SKM-1 (cell line): ENCODE measurements around the gene C3orf80.
A peak's percentile ranks its signal among the peaks of the same experiment; 100 is the strongest.
"Not testable (repeated sequence)": the region's sequence is repeated elsewhere in the genome, so short reads cannot be mapped to it uniquely, and the experiment has no call there.

Experiments
- DNase-seq: peaks from one replicate; lab custom pipeline; 2025; ENCODE audit not compliant: unreplicated experiment; lab: John Stamatoyannopoulos, UW

C3orf80 gene

GRCh38 chr3:160210799-160211221, 14.4 kb upstream of the C3orf80 start:
- DNase-seq = peak; percentile 38

DNA sequence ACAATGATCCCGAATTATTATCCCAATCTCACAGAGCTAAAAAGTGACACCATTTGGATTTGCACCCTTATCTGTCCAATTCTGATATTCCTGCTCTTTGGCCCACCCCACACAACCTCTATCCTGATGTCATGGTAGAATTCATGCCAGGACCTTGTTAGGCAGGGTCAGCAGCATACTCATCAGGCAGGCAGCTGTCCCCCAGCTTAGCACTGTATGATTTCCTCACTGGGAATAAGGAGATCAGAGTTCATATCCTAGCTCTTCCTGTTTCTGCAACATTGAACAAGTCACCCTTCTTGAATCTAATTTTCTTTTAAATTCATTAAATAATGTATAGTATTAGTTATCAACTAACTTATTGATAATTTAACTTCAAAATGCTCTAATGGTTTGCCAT, 12.0 kb upstream of the C3orf80 start:
- DNase-seq = no peak

DNA sequence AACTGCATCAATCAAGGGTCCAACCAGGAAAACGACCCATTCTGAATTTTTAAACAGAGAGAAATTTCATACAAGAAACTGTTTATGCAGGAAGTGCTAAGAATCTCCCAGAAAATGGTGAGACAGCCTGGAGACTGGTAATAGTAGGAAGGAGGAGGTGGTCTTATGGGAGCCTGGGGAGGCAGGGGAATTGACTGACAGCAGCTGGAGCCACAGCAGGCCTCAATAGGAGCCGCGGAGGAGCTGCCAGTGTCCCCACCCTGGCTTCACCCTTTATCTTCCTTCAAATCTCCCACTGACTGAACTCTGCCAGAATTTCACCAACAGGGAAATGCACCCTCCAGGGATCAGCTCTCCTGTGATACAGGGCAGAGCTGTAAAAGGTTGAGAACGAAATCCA, 7.5 kb upstream of the C3orf80 start:
- DNase-seq = no peak

GRCh38 chr3:160218136-160218535, 7.1 kb upstream of the C3orf80 start:
- DNase-seq = no peak

DNA sequence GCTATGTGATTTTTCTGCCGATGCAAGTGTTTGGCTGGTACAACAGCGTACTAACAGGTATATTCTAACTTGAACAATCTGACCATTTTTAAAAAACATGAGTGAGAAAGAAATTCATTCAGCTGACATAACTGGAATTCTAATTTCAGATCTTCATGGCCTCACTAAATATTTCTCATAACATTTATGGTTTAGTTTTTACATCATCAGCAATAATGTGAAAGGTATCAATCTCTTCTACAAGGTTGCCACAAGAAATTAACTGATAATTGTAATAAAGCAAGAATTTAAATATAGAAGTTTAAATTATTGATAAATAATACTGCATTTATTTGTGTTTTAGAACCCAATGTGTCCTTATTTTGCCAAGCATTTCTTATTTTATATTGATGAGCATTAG, 5.2 kb upstream of the C3orf80 start:
- DNase-seq = no peak

DNA sequence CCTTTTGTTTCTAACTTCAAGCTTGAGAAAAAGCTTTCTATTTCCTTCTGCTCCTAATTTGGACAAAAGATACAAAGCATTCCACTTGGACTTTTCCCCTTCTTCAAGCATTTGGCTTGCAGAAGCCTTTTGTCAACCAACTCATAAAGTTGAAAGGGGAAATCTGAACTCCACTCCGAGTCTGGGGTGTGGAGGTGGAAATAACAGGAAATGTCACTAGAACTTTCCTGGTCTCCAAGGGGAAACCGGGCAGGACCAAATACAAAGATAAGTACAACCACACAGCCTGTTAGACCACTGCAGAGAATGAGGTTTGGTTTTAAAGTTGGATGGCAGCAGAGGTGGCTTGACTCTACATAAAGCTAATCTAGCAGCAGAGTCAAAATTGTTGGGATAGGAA, 4.2 kb upstream of the C3orf80 start:
- DNase-seq = no peak

- DNase-seq = no peak
Observed at GRCh38 chr3:160224256-160224655, 966 bp upstream of the C3orf80 start.

GRCh38 chr3:160224811-160225175, 429 bp upstream of the C3orf80 start:
- DNase-seq = no peak

DNA sequence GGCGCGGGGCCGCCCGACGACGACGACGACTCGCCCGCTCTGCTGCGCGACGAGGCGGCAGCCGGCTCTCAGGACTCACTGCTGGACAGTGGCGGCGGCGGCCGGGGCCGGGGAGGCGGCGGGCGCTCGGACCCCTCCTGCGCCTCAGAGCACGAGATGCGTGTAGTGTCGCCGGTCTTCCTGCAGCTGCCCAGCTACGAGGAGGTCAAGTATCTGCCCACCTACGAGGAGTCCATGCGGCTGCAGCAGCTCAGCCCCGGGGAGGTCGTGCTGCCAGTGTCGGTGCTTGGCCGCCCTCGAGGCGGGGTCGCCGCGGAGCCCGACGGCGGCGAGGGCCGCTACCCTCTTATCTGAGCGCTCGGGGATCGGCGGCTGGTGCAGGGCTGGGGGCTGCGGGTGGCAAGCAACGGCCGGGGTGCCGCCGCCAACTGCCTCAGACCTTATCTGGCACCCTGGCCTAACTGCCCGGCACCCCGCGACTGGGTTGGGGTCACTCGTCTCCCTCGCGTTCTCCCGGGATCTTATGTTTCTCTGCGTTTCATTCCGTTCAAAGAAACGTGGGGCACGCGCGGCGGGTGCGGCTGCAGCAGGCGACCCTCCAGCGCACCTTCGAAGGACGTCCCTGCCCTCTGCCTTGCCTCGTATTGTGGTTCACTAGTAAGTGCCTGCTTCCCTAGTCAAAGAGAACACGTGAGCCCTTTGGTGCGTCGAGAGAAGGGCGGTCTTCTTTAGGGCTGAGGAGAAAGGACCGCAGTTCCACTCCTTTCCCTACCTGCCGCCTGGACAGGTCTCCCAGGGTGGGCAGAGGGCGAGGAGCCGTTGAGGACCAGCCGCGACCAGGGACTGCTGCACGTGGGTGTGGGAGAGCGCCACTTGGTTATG, 1.0 kb downstream of the C3orf80 start:
- DNase-seq = no peak

DNA sequence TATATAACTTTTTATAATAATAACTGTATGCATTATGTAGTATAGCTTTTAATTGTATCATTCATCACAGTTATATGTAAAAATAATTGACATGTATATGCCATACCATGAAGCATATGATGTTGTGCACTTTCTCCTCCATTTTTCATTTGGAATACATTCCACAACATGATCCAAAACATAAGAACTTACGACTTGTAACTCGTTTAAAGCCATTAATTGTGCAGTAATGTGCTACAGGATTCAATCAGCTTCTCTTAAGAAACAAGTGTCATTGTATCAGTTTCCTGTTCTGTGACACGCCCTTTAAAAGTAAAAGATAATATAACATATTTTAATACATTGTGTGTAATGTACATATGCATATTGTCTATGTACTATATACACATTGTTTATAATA, 2.2 kb downstream of the C3orf80 start:
- no peak for DNase-seq

GRCh38 chr3:160232014-160232413, 6.8 kb downstream of the C3orf80 start:
- DNase-seq = no peak

- not testable (repeated sequence) for DNase-seq
Observed at GRCh38 chr3:160240719-160241118, 15.5 kb downstream of the C3orf80 start.

- no peak for DNase-seq
Observed at GRCh38 chr3:160245261-160245800, 20.1 kb downstream of the C3orf80 start.

DNA sequence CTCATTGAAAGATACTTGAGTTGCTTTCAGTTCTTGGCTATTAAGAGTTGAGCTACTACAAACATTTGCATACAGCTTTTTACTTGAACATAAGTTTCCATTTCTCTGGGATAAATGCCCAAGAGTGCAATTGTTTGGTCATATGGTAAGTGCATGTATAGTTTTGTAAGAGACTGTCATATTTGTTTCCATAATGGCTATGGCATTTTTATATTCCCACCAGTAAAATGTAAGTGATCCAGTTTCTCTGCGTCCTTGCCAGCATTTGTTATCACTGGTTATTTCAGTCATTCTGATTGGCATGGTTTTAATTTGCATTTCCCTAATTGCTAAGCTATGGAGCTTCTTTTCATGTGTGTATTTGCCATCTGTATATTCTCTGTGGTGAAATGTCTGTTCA, 22.5 kb downstream of the C3orf80 start:
- no peak for DNase-seq

DNA sequence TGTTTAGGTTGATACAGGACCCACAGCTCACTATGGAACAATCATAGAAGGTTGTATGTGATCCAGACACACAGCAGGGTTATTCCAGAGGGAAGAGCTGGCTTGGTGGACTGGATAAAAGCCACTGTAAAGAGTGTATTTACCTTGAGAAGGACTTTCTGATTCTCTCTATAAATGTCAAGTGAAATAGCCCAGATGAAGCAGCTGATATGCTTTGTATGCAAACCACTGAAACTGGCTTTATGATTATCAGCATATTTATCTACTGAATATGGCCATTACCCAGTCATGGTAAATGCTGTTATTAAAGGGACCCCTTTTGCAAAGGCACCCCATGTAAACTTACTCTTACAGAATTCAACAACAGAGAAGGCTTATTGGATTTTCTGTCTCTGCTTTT, 28.1 kb downstream of the C3orf80 start:
- no peak for DNase-seq

DNA sequence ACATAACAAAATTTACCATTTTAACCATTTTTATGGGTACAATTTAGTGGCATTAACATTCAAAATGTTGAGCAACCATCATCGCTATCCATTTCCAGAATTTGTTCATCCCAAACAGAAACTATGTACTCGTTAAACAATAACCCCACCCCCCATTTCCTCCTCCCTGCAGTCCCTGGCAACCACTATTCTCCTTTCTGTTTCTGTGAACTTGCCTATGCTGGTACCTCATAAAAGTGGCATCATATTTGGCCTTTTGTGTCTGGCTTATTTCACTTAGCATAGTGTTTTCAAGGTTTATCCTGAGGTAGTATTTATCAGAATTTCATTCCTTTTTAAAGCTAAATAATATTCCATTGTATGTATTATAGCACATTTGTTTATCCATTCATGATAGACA, 32.4 kb downstream of the C3orf80 start:
- no peak for DNase-seq

DNA sequence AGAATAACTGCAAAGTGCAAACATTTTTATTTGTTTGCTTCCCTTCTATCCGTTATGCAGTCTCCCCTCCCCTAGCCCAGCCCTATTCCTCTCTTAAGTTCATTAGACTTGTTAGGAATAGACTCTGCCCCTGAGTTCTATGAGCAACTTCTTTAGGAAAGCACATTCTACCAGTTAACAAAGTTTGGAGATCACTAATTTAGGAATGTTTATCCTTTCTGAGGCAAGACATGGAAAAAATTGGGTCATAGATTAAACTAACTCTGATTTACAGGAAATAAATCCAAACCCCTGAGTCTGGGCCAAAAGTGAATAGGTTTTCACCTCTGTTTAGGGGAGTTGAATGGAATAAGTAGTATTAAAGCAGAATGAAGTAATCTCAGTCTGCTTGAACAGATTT, 34.4 kb downstream of the C3orf80 start:
- DNase-seq = no peak

- DNase-seq = no peak
Observed at GRCh38 chr3:160260587-160261270, 35.5 kb downstream of the C3orf80 start.

- no peak for DNase-seq
Observed at GRCh38 chr3:160265088-160265487, 39.9 kb downstream of the C3orf80 start.
